GM12875 (cell line): ENCODE results near the gene ADGRF4.

Experiments used
- H3K4me3 ChIP-seq: one replicate; pipeline ENCODE4 v1.5.1; 2011; ENCODE audit warnings: low read depth, low read length, control low read depth
- CTCF ChIP-seq: IDR thresholded peaks from 2 replicates; pipeline ENCODE4 v1.5.1; 2011; ENCODE audit warnings: low read depth, mild to moderate bottlenecking, control low read depth, inconsistent platforms, low read length, moderate library complexity, borderline replicate concordance; ENCODE audit not compliant: insufficient read depth

ADGRF4 gene

GRCh38 chr6:47681201-47681990 lies 17.0 kb upstream of the ADGRF4 start:
- H3K4me3 ChIP-seq, result no peak overlapping the region
- no peak for TF ChIP-seq CTCF

GRCh38 chr6:47686411-47686810 lies 12.0 kb upstream of the ADGRF4 start:
- no peak for TF ChIP-seq CTCF

GRCh38 chr6:47687432-47687831 lies 10.9 kb upstream of the ADGRF4 start:
- TF ChIP-seq CTCF, result no peak
- no peak overlapping the region for H3K4me3 ChIP-seq

More at GRCh38 chr6:47686411-47686810, 12.0 kb upstream of the ADGRF4 start:
- no peak overlapping the region for H3K4me3 ChIP-seq

- H3K4me3 ChIP-seq, result no peak overlapping the region
- TF ChIP-seq CTCF, result no peak
These were observed 8.2 kb upstream of the ADGRF4 start for GRCh38 chr6:47690214-47690613.

GRCh38 chr6:47690791-47691190 lies 7.6 kb upstream of the ADGRF4 start:
- no peak overlapping the region for H3K4me3 ChIP-seq
- no peak for TF ChIP-seq CTCF

GRCh38 chr6:47697925-47698324 lies 455 bp upstream of the ADGRF4 start:
- no peak overlapping the region for H3K4me3 ChIP-seq
- no peak for TF ChIP-seq CTCF

- H3K4me3 ChIP-seq, result no peak overlapping the region
- no peak for TF ChIP-seq CTCF
These were observed 1.7 kb downstream of the ADGRF4 start for GRCh38 chr6:47700053-47700452.
